Activated CD8-positive, alpha-beta memory T cell treated with anti-CD3 and anti-CD28 coated beads, Interleukin-2, amount 50 U/mL, for 1 hour (primary cell): ENCODE measurements around the gene DPYD.

ENCODE experiments used
- DNase-seq: peaks from one replicate; pipeline ENCODE4 v3.0.0-alpha.2; 2020; ENCODE audit errors: extremely low read depth

DPYD gene

GRCh38 chr1:97906567-97907241 is 14.1 kb downstream of the DPYD start:
- no peak for DNase-seq

GRCh38 chr1:97905141-97905940 is 15.5 kb downstream of the DPYD start:
- no peak for DNase-seq

GRCh38 chr1:97904534-97904933 is 16.3 kb downstream of the DPYD start:
- DNase-seq = no peak

- no peak for DNase-seq
Observed at GRCh38 chr1:97903626-97904025, 17.2 kb downstream of the DPYD start.

GRCh38 chr1:97902067-97902466 is 18.8 kb downstream of the DPYD start:
- no peak for DNase-seq

- DNase-seq = no peak
Observed at GRCh38 chr1:97901017-97901658, 19.7 kb downstream of the DPYD start.

- DNase-seq = no peak
Observed at GRCh38 chr1:97898948-97899347, 21.9 kb downstream of the DPYD start.

- DNase-seq = no peak
Observed at GRCh38 chr1:97895278-97895677, 25.6 kb downstream of the DPYD start.

GRCh38 chr1:97893844-97894243 is 27.0 kb downstream of the DPYD start:
- no peak for DNase-seq

GRCh38 chr1:97886199-97886598 is 34.6 kb downstream of the DPYD start:
- DNase-seq = no peak

- DNase-seq = no peak
Observed at GRCh38 chr1:97883823-97884222, 37.0 kb downstream of the DPYD start.

GRCh38 chr1:97877307-97877706 is 43.5 kb downstream of the DPYD start:
- DNase-seq = no peak

GRCh38 chr1:97875996-97876395 is 44.8 kb downstream of the DPYD start:
- no peak for DNase-seq

GRCh38 chr1:97870589-97870988 is 50.2 kb downstream of the DPYD start:
- DNase-seq = no peak

GRCh38 chr1:97869441-97869840 is 51.4 kb downstream of the DPYD start:
- DNase-seq = no peak

GRCh38 chr1:97867127-97867526 is 53.7 kb downstream of the DPYD start:
- DNase-seq = no peak

- DNase-seq = no peak
Observed at GRCh38 chr1:97864615-97865014, 56.2 kb downstream of the DPYD start.

GRCh38 chr1:97853221-97853620 is 67.6 kb downstream of the DPYD start:
- no peak for DNase-seq

- no peak for DNase-seq
Observed at GRCh38 chr1:97849345-97850340, 71.2 kb downstream of the DPYD start.

GRCh38 chr1:97845805-97846204 is 75.0 kb downstream of the DPYD start:
- DNase-seq = no peak

- DNase-seq = no peak
Observed at GRCh38 chr1:97844552-97845089, 76.2 kb downstream of the DPYD start.
